A549 (cell line): ENCODE data around the gene GALT. TPM values are rescaled to one million over a fixed set of nuclear protein-coding genes. Genes with fewer than 3 reads are reported as not detected.

ENCODE experiments used
- ATAC-seq, 2 experiments: fragments of 200-7000 bp in 1 of 2; fragments of >200 bp in 1 of 2; cut with Nextera tagmentation in 1 of 2; cut with Tn5 transposase in 1 of 2; 3 replicates each; pipeline versions ENCODE4 v1.8.0 to v1.9.1; 2018 to 2020; ENCODE audit warnings: mild to moderate bottlenecking in 1 of 2, moderate library complexity in 1 of 2
- CTCF ChIA-PET: fragments of 300-600 bp; sonication (Branson Sonifier 250); formaldehyde crosslinking; extraction: SDS; loops from one replicate; lab custom pipeline; 2021; ENCODE audit warnings: antibody characterized with exemption, inconsistent platforms; lab: Yijun Ruan, JAX
- POLR2A ChIA-PET: fragments of 350-600 bp; formaldehyde crosslinking; extraction: SDS; loops from one replicate; lab custom pipeline; 2021; ENCODE audit warnings: antibody characterized with exemption, inconsistent platforms; lab: Yijun Ruan, JAX
- DNase-seq, 2 experiments: peaks; one replicate each; pipeline versions ENCODE4 v3.0.0 to v3.0.0-alpha.2; 2011 to 2016; ENCODE audit warnings: low read depth in 1 of 2, low spot score in 1 of 2
- FAIRE-seq: peaks from 2 replicates; lab custom pipeline; 2011; peaks lifted over from hg19 to GRCh38; lab: Jason Lieb, UNC
- H3K27ac ChIP-seq, 2 experiments: fragments of >200 bp; sonication (Bioruptor Twin); formaldehyde crosslinking; 3 replicates each; pipeline ENCODE4 v1.5.1; 2016 to 2017
- H3K4me1 ChIP-seq: fragments of >200 bp; sonication (Bioruptor Twin); formaldehyde crosslinking; 3 replicates; pipeline ENCODE4 v1.6.1; 2016
- H3K4me2 ChIP-seq: fragments of >200 bp; sonication (Bioruptor Twin); formaldehyde crosslinking; 3 replicates; pipeline ENCODE4 v1.6.1; 2016
- H3K4me3 ChIP-seq: fragments of >200 bp; sonication (Bioruptor Twin); formaldehyde crosslinking; 3 replicates; pipeline ENCODE4 v1.5.1; 2016
- H3K9me3 ChIP-seq: fragments of >200 bp; sonication (Bioruptor Twin); formaldehyde crosslinking; 3 replicates; pipeline ENCODE4 v1.6.1; 2016
- CEBPB ChIP-seq, 2 experiments: fragments of >200 bp in 1 of 2; sonication (Bioruptor Twin) in 1 of 2; formaldehyde crosslinking in 1 of 2; IDR thresholded peaks; 2 replicates each; pipeline ENCODE4 v1.6.1; 2012 to 2016
- EHF ChIP-seq: fragments of 250-450 bp; sonication (Bioruptor Pico); IDR thresholded peaks from 2 replicates; pipeline ENCODE4 v1.5.0; 2020; ENCODE audit warnings: mild to moderate bottlenecking
- EHMT2 ChIP-seq: fragments of 200-600 bp; sonication (generic); IDR thresholded peaks from 2 replicates; pipeline ENCODE4 v1.6.1; 2016; ENCODE audit warnings: antibody characterized with exemption, low read depth, mild to moderate bottlenecking, moderate library complexity
- EP300 ChIP-seq, 2 experiments: fragments of >200 bp; sonication (Bioruptor Twin); formaldehyde crosslinking; IDR thresholded peaks; 2 replicates in 1 of 2; 3 replicates in 1 of 2; pipeline ENCODE4 v1.6.1; 2016 to 2017
- GATA3 ChIP-seq: IDR thresholded peaks from 2 replicates; pipeline ENCODE4 v1.6.1; 2012; ENCODE audit warnings: borderline replicate concordance
- HES2 ChIP-seq: fragments of >200 bp; sonication (Bioruptor Twin); formaldehyde crosslinking; IDR thresholded peaks from 2 replicates; pipeline ENCODE4 v1.6.1; 2016
- HMGXB4 ChIP-seq: fragments of 250-450 bp; sonication (Bioruptor Pico); IDR thresholded peaks from 2 replicates; pipeline ENCODE4 v1.5.0; 2021; ENCODE audit warnings: mild to moderate bottlenecking, moderate library complexity, borderline replicate concordance
- POLR2A ChIP-seq: IDR thresholded peaks from 2 replicates; pipeline ENCODE4 v1.6.1; 2012; ENCODE audit warnings: mild to moderate bottlenecking, low read length
- RAD21 ChIP-seq, 2 experiments: fragments of >200 bp in 1 of 2; sonication (Bioruptor Twin) in 1 of 2; formaldehyde crosslinking in 1 of 2; IDR thresholded peaks in 1 of 2; conservative IDR thresholded peaks in 1 of 2; 2 replicates in 1 of 2; 3 replicates in 1 of 2; pipeline ENCODE4 v1.6.1; 2012 to 2018; ENCODE audit warnings: inconsistent platforms in 1 of 2
- RFX5 ChIP-seq: fragments of 450-650 bp; IDR thresholded peaks from 2 replicates; pipeline ENCODE4 v1.7.1; 2014; ENCODE audit warnings: antibody characterized with exemption, mild to moderate bottlenecking, moderate library complexity
- RNF2 ChIP-seq: fragments of 200-600 bp; sonication (generic); IDR thresholded peaks from 2 replicates; pipeline ENCODE4 v1.6.1; 2016; ENCODE audit warnings: low read depth, mild to moderate bottlenecking, antibody characterized with exemption, moderate library complexity, borderline replicate concordance
- SMC3 ChIP-seq: fragments of >200 bp; sonication (Bioruptor Twin); formaldehyde crosslinking; IDR thresholded peaks from 3 replicates; pipeline ENCODE4 v1.6.1; 2018; ENCODE audit warnings: inconsistent platforms
- ZC3H11A ChIP-seq: fragments of 450-650 bp; IDR thresholded peaks from 2 replicates; pipeline ENCODE4 v1.6.1; 2014; ENCODE audit warnings: antibody characterized with exemption, mild to moderate bottlenecking
- WGBS: methylation state at CpG from one replicate; pipeline ENCODE4 v1.1.6; 2017; ENCODE audit errors: missing lambda C conversion rate; 5-methylcytosine and 5-hydroxymethylcytosine counted together
- polyA plus RNA-seq, 4 experiments: library from polyadenylated mRNA; depleted of rRNA in 3 of 4; stranded (reverse); fragments of >200 nt; fragmentation: RNase III in 1 of 4; extraction: RNeasy Plus Mini Kit Qiagen cat#74134 plus additional on column Dnase treatment in 1 of 4; gene quantifications; 2 replicates in 3 of 4; 3 replicates in 1 of 4; pipeline ENCODE4 v1.2.3, GENCODE V29; 2011 to 2017
- TF ChIP-seq, protein P1 (sequence below): IDR thresholded peaks from 2 replicates; pipeline ENCODE4 v1.6.1; 2012
- TF ChIP-seq, protein P2 (sequence below): fragments of >200 bp; sonication (Bioruptor Twin); formaldehyde crosslinking; IDR thresholded peaks from 3 replicates; pipeline ENCODE4 v1.5.1; 2016
- TF ChIP-seq, protein P3 (sequence below): IDR thresholded peaks from 2 replicates; pipeline ENCODE4 v1.6.1; 2012
- TF ChIP-seq, protein P4 (sequence below): fragments of 200-600 bp; sonication (generic); IDR thresholded peaks from 2 replicates; pipeline ENCODE4 v1.6.1; 2016; ENCODE audit warnings: antibody characterized with exemption, mild to moderate bottlenecking, moderate library complexity

GALT gene
- polyA plus RNA-seq, 2 of the 4 experiments (the other 2 are of a cell fraction): 19.0 to 28.4 TPM

DNA sequence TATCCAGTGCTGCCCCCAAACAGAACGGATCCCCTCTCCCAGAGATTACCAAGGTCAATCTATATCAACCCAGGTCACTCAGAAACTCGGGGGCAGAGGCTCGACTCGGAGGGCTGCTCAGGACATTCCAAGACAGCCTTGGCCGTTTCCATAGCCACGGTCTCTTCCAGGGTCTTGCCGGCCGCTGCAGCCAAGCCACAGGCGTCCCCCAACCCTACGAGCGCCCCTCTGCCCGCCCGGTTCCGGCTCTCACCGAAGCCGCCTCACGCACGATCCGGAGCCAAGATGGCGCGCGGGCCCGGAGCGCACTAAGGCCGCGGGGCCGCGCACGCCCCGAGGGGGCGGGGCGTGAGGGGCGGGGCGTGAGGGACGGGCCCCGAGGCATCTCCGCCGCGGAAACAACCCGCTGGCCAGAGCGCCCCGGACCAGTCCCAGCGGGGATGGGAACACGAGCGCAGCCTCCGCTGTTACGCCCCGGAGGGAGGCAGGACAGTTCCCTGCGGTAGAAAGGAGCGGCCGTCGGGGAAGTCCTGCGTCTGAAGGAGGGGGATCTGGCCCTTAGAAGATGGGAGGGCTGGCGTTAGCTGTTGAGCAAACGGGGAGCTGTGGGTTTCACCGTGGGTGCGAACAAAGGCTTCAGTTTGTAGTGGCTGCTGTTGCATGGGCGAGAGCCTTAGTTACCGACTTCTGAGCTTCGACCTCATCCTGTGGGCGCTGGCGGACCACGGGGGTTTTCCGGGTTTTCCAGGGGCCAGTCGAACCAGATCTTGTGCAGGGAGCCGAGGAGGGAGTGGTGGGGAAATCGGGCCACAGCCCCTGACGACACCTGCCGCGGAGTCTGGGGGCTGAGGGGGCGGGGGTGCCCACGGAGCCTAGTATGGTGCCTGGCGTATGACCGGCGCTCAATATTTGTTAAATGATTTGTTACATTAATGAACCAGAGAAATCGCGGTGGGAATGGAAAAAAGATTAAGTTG, 34.4 kb upstream of the GALT start, which contains the start of gene RPP25L (continued):
- peak; percentile 8; the same call in 1 of the 2 replicates for TF ChIP-seq GATA3

- no peaks in the 10 kb centered on the region for H3K9me3 ChIP-seq
- peak; percentile 80 to 86 for DNase-seq
- H3K27ac ChIP-seq: peak overlapping the region; percentile 91 to 94
- TF ChIP-seq HES2 (no peak), GATA3 (no peak), RAD21 (conservative IDR thresholded peaks at IDR 0.05 in 1 of 2, IDR thresholded peaks at IDR 0.05 in 1 of 2) (peak; percentile 54 to 58), POLR2A (no peak), RNF2 (no peak), EHF (CRISPR knock-in tag) (no peak), SMC3 (peak; percentile 77), EP300 (IDR thresholded peaks at IDR 0.05) (no peak), CEBPB (IDR thresholded peaks at IDR 0.05) (peak in 1 of 2 experiments; percentile 58; a peak in 2 of 4 replicates)
- TF ChIP-seq, protein P1, sequence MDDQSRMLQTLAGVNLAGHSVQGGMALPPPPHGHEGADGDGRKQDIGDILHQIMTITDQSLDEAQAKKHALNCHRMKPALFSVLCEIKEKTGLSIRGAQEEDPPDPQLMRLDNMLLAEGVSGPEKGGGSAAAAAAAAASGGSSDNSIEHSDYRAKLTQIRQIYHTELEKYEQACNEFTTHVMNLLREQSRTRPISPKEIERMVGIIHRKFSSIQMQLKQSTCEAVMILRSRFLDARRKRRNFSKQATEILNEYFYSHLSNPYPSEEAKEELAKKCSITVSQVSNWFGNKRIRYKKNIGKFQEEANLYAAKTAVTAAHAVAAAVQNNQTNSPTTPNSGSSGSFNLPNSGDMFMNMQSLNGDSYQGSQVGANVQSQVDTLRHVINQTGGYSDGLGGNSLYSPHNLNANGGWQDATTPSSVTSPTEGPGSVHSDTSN: no peak
- TF ChIP-seq, protein P2, sequence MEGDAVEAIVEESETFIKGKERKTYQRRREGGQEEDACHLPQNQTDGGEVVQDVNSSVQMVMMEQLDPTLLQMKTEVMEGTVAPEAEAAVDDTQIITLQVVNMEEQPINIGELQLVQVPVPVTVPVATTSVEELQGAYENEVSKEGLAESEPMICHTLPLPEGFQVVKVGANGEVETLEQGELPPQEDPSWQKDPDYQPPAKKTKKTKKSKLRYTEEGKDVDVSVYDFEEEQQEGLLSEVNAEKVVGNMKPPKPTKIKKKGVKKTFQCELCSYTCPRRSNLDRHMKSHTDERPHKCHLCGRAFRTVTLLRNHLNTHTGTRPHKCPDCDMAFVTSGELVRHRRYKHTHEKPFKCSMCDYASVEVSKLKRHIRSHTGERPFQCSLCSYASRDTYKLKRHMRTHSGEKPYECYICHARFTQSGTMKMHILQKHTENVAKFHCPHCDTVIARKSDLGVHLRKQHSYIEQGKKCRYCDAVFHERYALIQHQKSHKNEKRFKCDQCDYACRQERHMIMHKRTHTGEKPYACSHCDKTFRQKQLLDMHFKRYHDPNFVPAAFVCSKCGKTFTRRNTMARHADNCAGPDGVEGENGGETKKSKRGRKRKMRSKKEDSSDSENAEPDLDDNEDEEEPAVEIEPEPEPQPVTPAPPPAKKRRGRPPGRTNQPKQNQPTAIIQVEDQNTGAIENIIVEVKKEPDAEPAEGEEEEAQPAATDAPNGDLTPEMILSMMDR: peak; percentile 82
- CTCF ChIA-PET: interaction anchor here (0.6 to 17.0 kb wide), 21 partner anchors 9 to 209 kb away, joined by 3 to 429 read pairs (median 5); partner anchors contain the start of genes ARID3C, GALT and SIGMAR1
- peak overlapping the region; percentile 75 for H3K4me3 ChIP-seq
- H3K4me1 ChIP-seq: peaks cover 13% of the 10 kb centered on the region; the same call in 1 of the 3 replicates
- no peak for FAIRE-seq
- peak; percentile 80 to 88 for ATAC-seq
- POLR2A ChIA-PET: interaction anchor here (0.6 to 1.1 kb wide), 4 partner anchors 21 to 232 kb away, joined by 3 to 4 read pairs (median 3); partner anchors contain the start of gene SIGMAR1
- H3K4me2 ChIP-seq: peak overlapping the region; percentile 96
- under 1% methylated on average over 15 of the region's 15 CpGs for WGBS
Measured at GRCh38 chr9:34612788-34613390, 33.6 kb upstream of the GALT start.

GRCh38 chr9:34615132-34615531, 31.3 kb upstream of the GALT start:
- POLR2A ChIA-PET: no interaction called here
- Histone ChIP-seq H3K4me2 (no peak overlapping the region), H3K27ac (no peak overlapping the region), H3K4me1 (peaks cover 19% of the 10 kb centered on the region; the same call in 2 of the 3 replicates), H3K9me3 (no peaks in the 10 kb centered on the region), H3K4me3 (no peak overlapping the region)
- CTCF ChIA-PET: interaction anchor here (0.6 to 17.0 kb wide), 11 partner anchors 10 to 738 kb away, joined by 3 to 429 read pairs (median 5); partner anchors contain the start of genes ARID3C, GALT and SIGMAR1
- TF ChIP-seq GATA3: no peak
- TF ChIP-seq RFX5: no peak
- TF ChIP-seq, protein P3, sequence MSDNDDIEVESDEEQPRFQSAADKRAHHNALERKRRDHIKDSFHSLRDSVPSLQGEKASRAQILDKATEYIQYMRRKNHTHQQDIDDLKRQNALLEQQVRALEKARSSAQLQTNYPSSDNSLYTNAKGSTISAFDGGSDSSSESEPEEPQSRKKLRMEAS: no peak
- TF ChIP-seq HMGXB4 (CRISPR knock-in tag): no peak
- no peak for TF ChIP-seq EHMT2
- TF ChIP-seq ZC3H11A: no peak
- TF ChIP-seq, protein P4, sequence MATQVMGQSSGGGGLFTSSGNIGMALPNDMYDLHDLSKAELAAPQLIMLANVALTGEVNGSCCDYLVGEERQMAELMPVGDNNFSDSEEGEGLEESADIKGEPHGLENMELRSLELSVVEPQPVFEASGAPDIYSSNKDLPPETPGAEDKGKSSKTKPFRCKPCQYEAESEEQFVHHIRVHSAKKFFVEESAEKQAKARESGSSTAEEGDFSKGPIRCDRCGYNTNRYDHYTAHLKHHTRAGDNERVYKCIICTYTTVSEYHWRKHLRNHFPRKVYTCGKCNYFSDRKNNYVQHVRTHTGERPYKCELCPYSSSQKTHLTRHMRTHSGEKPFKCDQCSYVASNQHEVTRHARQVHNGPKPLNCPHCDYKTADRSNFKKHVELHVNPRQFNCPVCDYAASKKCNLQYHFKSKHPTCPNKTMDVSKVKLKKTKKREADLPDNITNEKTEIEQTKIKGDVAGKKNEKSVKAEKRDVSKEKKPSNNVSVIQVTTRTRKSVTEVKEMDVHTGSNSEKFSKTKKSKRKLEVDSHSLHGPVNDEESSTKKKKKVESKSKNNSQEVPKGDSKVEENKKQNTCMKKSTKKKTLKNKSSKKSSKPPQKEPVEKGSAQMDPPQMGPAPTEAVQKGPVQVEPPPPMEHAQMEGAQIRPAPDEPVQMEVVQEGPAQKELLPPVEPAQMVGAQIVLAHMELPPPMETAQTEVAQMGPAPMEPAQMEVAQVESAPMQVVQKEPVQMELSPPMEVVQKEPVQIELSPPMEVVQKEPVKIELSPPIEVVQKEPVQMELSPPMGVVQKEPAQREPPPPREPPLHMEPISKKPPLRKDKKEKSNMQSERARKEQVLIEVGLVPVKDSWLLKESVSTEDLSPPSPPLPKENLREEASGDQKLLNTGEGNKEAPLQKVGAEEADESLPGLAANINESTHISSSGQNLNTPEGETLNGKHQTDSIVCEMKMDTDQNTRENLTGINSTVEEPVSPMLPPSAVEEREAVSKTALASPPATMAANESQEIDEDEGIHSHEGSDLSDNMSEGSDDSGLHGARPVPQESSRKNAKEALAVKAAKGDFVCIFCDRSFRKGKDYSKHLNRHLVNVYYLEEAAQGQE: no peak
- TF ChIP-seq POLR2A: no peak
- DNase-seq (no peak), FAIRE-seq (no peak), ATAC-seq (no peak)
- 76% methylated on average over 2 of the region's 2 CpGs for WGBS
